ENCODE results near the gene DDR2. TPM values are rescaled to one million over a fixed set of nuclear protein-coding genes. Genes with fewer than 3 reads are reported as not detected.
A peak's percentile ranks its signal among the peaks of the same experiment; 100 is the strongest.

The DDR2 gene
- total and polyA plus RNA-seq, 3 experiments from 2014 or later, result 0.09 to 0.20 (median 0.13) TPM

DNA sequence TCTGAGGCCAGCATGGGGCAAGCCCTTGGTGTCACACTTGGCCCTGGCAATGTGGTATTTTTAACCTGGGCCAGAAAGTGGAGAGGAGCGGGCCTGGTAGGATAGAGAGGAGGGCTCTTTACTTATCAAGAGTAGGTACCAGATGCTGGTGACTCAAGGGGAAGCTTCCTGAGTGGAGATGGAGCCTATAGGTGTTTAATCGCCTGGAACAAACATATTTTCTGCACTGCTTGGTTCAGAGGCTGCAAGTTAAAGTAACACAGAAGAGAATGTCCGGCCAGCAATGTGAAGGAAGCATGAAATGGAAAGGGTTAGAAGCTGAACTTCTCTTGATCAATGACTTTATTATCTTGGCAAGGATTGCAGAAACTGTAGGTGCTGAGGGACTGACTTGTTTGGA is 74.3 kb downstream of the DDR2 start:
- H3K27ac Mint-ChIP-seq, result no peak overlapping the region
- no peaks in the 10 kb centered on the region for H3K4me1 Mint-ChIP-seq
- CTCF ChIA-PET, result no interaction called here

GRCh38 chr1:162708286-162708685 is 76.0 kb downstream of the DDR2 start:
- Mint-ChIP-seq H3K4me3 (no peak overlapping the region), H3K36me3 (no peaks in the 10 kb centered on the region), H3K9me3 (no peaks in the 10 kb centered on the region), H3K27ac (no peak overlapping the region), H3K27me3 (no peaks in the 10 kb centered on the region), H3K4me1 (no peaks in the 10 kb centered on the region)
- no peaks in the 10 kb centered on the region for H3K36me3 ChIP-seq (ENCODE audit: insufficient read depth, low read length)
- no peaks in the 10 kb centered on the region for H3K4me1 ChIP-seq (ENCODE audit: insufficient read depth, low read length)
- no peak overlapping the region for H3K4me3 ChIP-seq (ENCODE audit: low read length)
- no peaks in the 10 kb centered on the region for H3K9me3 ChIP-seq (ENCODE audit: low read length)
- ChIA-PET POLR2A (no interaction called here), CTCF (no interaction called here)
- no peak overlapping the region for H3K27ac ChIP-seq (ENCODE audit: low read depth, low read length)
- no peak for DNase-seq
- no peaks in the 10 kb centered on the region for H3K27me3 ChIP-seq (ENCODE audit: insufficient read depth, low read length, poor library complexity, severe bottlenecking)

More for the DNA sequence above, 74.3 kb downstream of the DDR2 start:
- Histone ChIP-seq H3K4me3 (ENCODE audit: low read length) (no peak overlapping the region), H3K4me1 (ENCODE audit: insufficient read depth, low read length) (no peaks in the 10 kb centered on the region), H3K27ac (ENCODE audit: low read depth, low read length) (no peak overlapping the region), H3K36me3 (ENCODE audit: insufficient read depth, low read length) (no peaks in the 10 kb centered on the region), H3K9me3 (ENCODE audit: low read length) (no peaks in the 10 kb centered on the region), H3K27me3 (ENCODE audit: insufficient read depth, low read length, poor library complexity, severe bottlenecking) (no peaks in the 10 kb centered on the region)
- Mint-ChIP-seq H3K4me3 (peak overlapping the region in 1 of 7 donors; percentile 68), H3K9me3 (no peaks in the 10 kb centered on the region), H3K27me3 (no peaks in the 10 kb centered on the region), H3K36me3 (no peaks in the 10 kb centered on the region)
- no peak for DNase-seq
- POLR2A ChIA-PET, result no interaction called here

GRCh38 chr1:162709132-162709860 is 77.0 kb downstream of the DDR2 start:
- Mint-ChIP-seq H3K9me3 (no peaks in the 10 kb centered on the region), H3K4me1 (no peaks in the 10 kb centered on the region), H3K36me3 (no peaks in the 10 kb centered on the region), H3K4me3 (no peak overlapping the region), H3K27ac (no peak overlapping the region), H3K27me3 (no peaks in the 10 kb centered on the region)
- no peaks in the 10 kb centered on the region for H3K9me3 ChIP-seq (ENCODE audit: low read length)
- no peaks in the 10 kb centered on the region for H3K4me1 ChIP-seq (ENCODE audit: insufficient read depth, low read length)
- CTCF ChIA-PET, result no interaction called here
- no peaks in the 10 kb centered on the region for H3K27me3 ChIP-seq (ENCODE audit: insufficient read depth, low read length, poor library complexity, severe bottlenecking)
- H3K27ac ChIP-seq (ENCODE audit: low read depth, low read length), result no peak overlapping the region
- no peak for DNase-seq
- H3K36me3 ChIP-seq (ENCODE audit: insufficient read depth, low read length), result no peaks in the 10 kb centered on the region
- POLR2A ChIA-PET, result no interaction called here
- H3K4me3 ChIP-seq (ENCODE audit: low read length), result no peak overlapping the region

- Mint-ChIP-seq H3K36me3 (no peaks in the 10 kb centered on the region), H3K27me3 (no peaks in the 10 kb centered on the region), H3K9me3 (no peaks in the 10 kb centered on the region), H3K4me1 (no peaks in the 10 kb centered on the region), H3K27ac (no peak overlapping the region), H3K4me3 (no peak overlapping the region)
- POLR2A ChIA-PET, result no interaction called here
- CTCF ChIA-PET, result no interaction called here
- Histone ChIP-seq H3K36me3 (ENCODE audit: insufficient read depth, low read length) (no peaks in the 10 kb centered on the region), H3K4me1 (ENCODE audit: insufficient read depth, low read length) (no peaks in the 10 kb centered on the region), H3K27me3 (ENCODE audit: insufficient read depth, low read length, poor library complexity, severe bottlenecking) (no peaks in the 10 kb centered on the region), H3K27ac (ENCODE audit: low read depth, low read length) (no peak overlapping the region), H3K9me3 (ENCODE audit: low read length) (no peaks in the 10 kb centered on the region), H3K4me3 (ENCODE audit: low read length) (no peak overlapping the region)
- DNase-seq, result no peak
These were observed 77.6 kb downstream of the DDR2 start for GRCh38 chr1:162709870-162710269.

- Mint-ChIP-seq H3K27ac (no peak overlapping the region), H3K9me3 (no peaks in the 10 kb centered on the region), H3K4me3 (no peak overlapping the region), H3K4me1 (no peaks in the 10 kb centered on the region), H3K36me3 (no peaks in the 10 kb centered on the region), H3K27me3 (peaks cover 0 to 2% of the 10 kb centered on the region in 2 donors)
- no peak for DNase-seq
- H3K27me3 ChIP-seq (ENCODE audit: insufficient read depth, low read length, poor library complexity, severe bottlenecking), result no peaks in the 10 kb centered on the region
- H3K4me1 ChIP-seq (ENCODE audit: insufficient read depth, low read length), result no peaks in the 10 kb centered on the region
- H3K36me3 ChIP-seq (ENCODE audit: insufficient read depth, low read length), result no peaks in the 10 kb centered on the region
- no peak overlapping the region for H3K27ac ChIP-seq (ENCODE audit: low read depth, low read length)
- no peak overlapping the region for H3K4me3 ChIP-seq (ENCODE audit: low read length)
- POLR2A ChIA-PET, result no interaction called here
- H3K9me3 ChIP-seq (ENCODE audit: low read length), result no peaks in the 10 kb centered on the region
- CTCF ChIA-PET, result no interaction called here
These were observed 78.1 kb downstream of the DDR2 start for GRCh38 chr1:162710345-162710744.

DNA sequence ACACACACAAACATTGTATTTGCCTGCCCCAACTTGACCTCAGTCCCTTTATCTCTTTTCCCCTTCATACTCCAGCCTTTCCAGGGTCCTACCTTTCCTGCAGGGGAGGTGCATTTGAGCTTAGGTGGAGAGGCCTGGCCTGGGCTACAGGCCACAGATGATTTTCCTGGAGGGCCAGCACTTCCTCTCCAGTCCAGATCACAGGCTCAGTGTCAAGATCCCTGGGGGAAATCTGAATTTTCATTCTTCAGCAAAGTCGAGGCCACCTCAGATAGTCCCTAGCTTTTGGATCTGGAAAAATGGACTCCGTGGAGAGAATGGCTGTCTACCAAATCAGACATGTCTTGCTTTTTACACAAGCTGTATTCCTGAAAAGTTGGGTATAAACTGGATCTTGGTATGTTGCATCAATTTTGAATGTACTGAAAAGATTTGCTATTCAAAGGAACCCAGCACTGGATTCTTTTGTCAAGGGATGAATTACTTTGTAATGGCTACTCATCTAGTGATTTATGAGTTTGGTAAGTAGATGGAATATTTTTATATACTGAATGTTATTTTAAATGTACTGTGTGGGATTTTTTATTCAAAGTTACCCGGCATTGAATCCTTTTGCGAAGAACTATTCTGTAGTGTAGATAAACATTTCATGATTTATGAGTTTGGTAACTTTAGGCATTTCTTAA is 78.7 kb downstream of the DDR2 start:
- Histone ChIP-seq H3K9me3 (ENCODE audit: low read length) (no peaks in the 10 kb centered on the region), H3K27me3 (ENCODE audit: insufficient read depth, low read length, poor library complexity, severe bottlenecking) (no peaks in the 10 kb centered on the region), H3K4me1 (ENCODE audit: insufficient read depth, low read length) (no peaks in the 10 kb centered on the region), H3K27ac (ENCODE audit: low read depth, low read length) (no peak overlapping the region), H3K36me3 (ENCODE audit: insufficient read depth, low read length) (no peaks in the 10 kb centered on the region), H3K4me3 (ENCODE audit: low read length) (no peak overlapping the region)
- ChIA-PET CTCF (no interaction called here), POLR2A (no interaction called here)
- no peak for DNase-seq
- H3K27me3 Mint-ChIP-seq, result peaks cover 0 to 3% of the 10 kb centered on the region in 2 donors
- H3K27ac Mint-ChIP-seq, result no peak overlapping the region
- no peaks in the 10 kb centered on the region for H3K4me1 Mint-ChIP-seq
- no peaks in the 10 kb centered on the region for H3K9me3 Mint-ChIP-seq
- no peaks in the 10 kb centered on the region for H3K36me3 Mint-ChIP-seq
- no peak overlapping the region for H3K4me3 Mint-ChIP-seq

- POLR2A ChIA-PET, result no interaction called here
- no peaks in the 10 kb centered on the region for H3K4me1 ChIP-seq (ENCODE audit: insufficient read depth, low read length)
- H3K27me3 ChIP-seq (ENCODE audit: insufficient read depth, low read length, poor library complexity, severe bottlenecking), result no peaks in the 10 kb centered on the region
- no peaks in the 10 kb centered on the region for H3K36me3 ChIP-seq (ENCODE audit: insufficient read depth, low read length)
- no peak overlapping the region for H3K27ac ChIP-seq (ENCODE audit: low read depth, low read length)
- Mint-ChIP-seq H3K27me3 (peaks cover 0 to 3% of the 10 kb centered on the region in 2 donors), H3K27ac (no peak overlapping the region), H3K9me3 (no peaks in the 10 kb centered on the region), H3K36me3 (no peaks in the 10 kb centered on the region), H3K4me1 (no peaks in the 10 kb centered on the region), H3K4me3 (no peak overlapping the region)
- no peak overlapping the region for H3K4me3 ChIP-seq (ENCODE audit: low read length)
- no peaks in the 10 kb centered on the region for H3K9me3 ChIP-seq (ENCODE audit: low read length)
- DNase-seq, result no peak
- CTCF ChIA-PET, result no interaction called here
These were observed 80.2 kb downstream of the DDR2 start for GRCh38 chr1:162712317-162713029.

GRCh38 chr1:162716123-162716522 is 83.9 kb downstream of the DDR2 start:
- no peaks in the 10 kb centered on the region for H3K4me1 ChIP-seq (ENCODE audit: insufficient read depth, low read length)
- H3K36me3 ChIP-seq (ENCODE audit: insufficient read depth, low read length), result no peaks in the 10 kb centered on the region
- no peak overlapping the region for H3K4me3 ChIP-seq (ENCODE audit: low read length)
- H3K27ac ChIP-seq (ENCODE audit: low read depth, low read length), result no peak overlapping the region
- no peaks in the 10 kb centered on the region for H3K27me3 ChIP-seq (ENCODE audit: insufficient read depth, low read length, poor library complexity, severe bottlenecking)
- Mint-ChIP-seq H3K27me3 (peaks cover 0 to 3% of the 10 kb centered on the region in 2 donors), H3K27ac (no peak overlapping the region), H3K36me3 (no peaks in the 10 kb centered on the region), H3K9me3 (no peaks in the 10 kb centered on the region), H3K4me1 (no peaks in the 10 kb centered on the region), H3K4me3 (no peak overlapping the region)
- H3K9me3 ChIP-seq (ENCODE audit: low read length), result no peaks in the 10 kb centered on the region
- DNase-seq, result no peak
- ChIA-PET CTCF (no interaction called here), POLR2A (no interaction called here)
